ENCODE data around the gene PHACTR4.
"Not testable (repeated sequence)": the region's sequence is repeated elsewhere in the genome, so short reads cannot be mapped to it uniquely, and the experiment has no call there.

The PHACTR4 gene

DNA sequence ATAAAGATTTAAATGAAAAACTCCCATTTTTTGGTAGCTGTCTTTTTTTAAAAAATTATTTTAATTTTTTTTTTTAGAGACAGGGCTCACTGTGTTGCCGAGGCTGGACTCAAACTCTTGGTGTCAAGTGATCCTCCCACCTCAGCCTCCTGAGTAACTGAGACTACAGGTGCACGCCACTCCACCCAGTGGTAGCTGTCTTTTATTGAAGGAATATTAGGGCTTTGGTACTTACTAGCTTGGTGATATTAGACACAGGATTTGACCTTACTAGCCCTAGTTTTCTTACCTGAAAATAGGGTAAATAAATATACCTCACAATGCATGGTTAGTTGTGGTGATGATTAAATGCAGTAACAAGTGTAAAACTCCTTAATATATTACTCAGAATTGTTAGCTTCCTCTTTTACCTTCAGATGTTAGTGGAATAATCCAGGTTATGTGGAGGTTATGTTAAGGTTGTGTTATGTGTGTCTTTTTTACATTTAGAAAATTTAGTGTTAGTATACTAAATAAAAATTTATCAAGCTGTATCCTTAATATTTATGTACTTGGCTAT lies 66.8 kb downstream of the PHACTR4 start:
- DNase-seq (ENCODE audit: low spot score): no peak

DNA sequence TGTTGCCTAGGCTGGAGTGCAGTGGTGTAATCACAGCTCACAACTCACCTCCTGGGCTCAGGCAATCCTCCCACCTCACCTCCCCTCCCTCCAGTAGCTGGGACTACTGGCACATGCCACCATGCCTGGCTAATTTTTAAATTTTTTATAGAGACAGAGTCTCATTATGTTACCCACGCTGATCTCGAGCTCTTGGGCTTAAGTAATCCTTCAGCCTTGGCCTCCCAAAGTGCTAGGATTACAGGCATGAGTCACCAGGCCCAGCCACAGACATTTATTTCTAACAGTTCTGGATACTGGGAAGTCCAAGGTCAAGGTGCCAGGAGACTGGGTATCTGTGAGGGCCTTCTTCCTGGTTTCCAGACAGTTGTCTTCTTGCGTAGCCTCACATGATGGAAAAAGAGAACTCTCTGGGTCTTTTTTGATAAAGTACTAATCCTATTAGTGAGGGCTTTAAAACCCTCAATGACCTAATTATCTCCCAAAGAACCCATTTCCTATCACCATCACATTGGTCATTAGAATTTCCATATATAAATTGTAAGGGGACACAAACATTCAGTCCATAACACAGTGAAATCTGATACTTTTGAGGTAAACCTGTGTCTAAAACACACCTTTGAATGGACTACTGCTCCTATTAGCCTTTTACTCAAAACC lies 67.9 kb downstream of the PHACTR4 start:
- DNase-seq (ENCODE audit: low spot score): no peak

GRCh38 chr1:28437924-28438699 lies 68.6 kb downstream of the PHACTR4 start:
- no peak for DNase-seq (ENCODE audit: low spot score)

DNA sequence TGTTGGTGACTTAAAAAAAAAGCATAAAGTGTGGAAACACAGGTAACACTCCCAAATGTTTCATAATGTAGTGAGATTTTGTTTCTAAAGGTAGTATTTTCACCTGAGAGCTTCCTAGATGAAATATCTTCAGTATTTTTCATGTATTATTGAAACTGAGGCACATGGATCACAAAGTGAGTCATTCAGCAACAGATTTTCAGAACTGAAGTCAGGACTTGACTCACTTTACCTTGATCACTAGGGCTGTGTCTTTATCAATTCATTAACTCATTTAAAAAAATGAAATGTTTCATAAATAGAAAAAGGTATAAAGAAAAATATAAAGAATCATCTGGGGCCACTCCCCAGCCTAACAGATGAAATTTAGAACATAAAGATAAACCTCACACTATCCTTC lies 69.8 kb downstream of the PHACTR4 start:
- DNase-seq (ENCODE audit: low spot score): no peak

DNA sequence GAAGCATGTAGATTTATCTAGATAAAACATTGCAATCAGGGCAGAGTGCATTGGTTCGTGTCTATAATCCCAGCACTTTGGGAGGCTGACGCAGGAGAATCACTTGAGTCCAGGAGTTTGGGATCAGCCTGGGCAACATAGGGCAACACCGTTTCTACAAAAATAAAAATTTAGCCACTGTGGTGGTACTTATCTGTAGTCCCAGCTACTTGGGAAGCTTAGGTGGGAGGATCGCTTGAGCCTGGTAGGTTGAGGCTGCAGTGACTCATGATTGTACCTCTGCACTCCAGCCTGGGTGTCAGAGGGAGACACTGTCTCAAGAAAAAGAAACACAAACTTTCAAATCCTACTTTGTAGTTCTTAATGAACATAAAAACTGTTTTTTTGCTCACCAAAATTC lies 72.1 kb downstream of the PHACTR4 start:
- no peak for DNase-seq (ENCODE audit: low spot score)

GRCh38 chr1:28443550-28443949 lies 74.0 kb downstream of the PHACTR4 start:
- DNase-seq (ENCODE audit: low spot score): no peak

- DNase-seq (ENCODE audit: low spot score): no peak
Observed at GRCh38 chr1:28447679-28448078, 78.1 kb downstream of the PHACTR4 start.

DNA sequence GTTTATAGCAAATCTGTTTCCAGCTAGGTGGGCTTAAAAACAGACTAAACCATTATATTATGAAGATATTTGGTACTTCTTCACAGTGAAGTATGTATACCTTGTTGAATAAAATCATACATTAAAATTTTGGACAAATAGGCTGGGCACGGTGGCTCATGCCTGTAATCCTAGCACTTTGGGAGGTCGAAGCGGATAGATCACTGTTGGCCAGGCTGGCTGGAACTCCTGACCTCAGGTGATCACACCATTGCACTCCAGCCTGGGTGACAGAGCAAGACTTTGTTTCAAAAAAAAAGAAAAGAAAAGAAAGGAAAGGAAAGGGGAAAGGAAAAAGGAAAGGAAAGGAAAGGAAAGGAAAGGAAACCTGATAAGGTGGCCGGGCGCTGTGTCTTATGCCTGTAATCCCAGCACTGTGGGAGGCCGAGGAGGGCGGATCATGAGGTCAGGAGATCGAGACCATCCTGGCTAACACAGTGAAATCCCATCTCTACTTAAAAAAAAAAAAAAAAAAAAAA lies 78.6 kb downstream of the PHACTR4 start:
- not testable (repeated sequence) for DNase-seq (ENCODE audit: low spot score)

GRCh38 chr1:28449904-28450303 lies 80.4 kb downstream of the PHACTR4 start:
- DNase-seq (ENCODE audit: low spot score): peak; percentile 11

- no peak for DNase-seq (ENCODE audit: low spot score)
Observed at GRCh38 chr1:28450561-28450960, 81.0 kb downstream of the PHACTR4 start.

- DNase-seq (ENCODE audit: low spot score): no peak
Observed at GRCh38 chr1:28451011-28451410, 81.5 kb downstream of the PHACTR4 start.

DNA sequence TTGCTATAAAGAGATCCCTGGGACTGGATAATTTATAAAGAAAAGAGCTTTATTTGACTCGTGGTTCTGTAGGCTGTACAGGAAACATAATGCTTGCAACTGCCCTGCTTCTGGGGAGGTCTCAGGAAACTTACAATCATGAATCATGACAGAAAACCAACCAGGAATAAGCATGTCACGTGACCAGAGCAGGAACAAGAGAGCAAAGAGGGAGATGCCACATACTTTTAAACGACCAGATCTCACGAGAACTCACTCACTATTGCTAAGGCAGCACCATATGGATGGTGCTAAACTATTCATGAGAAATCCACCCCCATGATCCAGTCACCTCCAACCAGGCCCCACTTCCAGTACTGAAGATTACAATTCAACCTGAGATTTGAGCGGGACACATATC lies 86.5 kb downstream of the PHACTR4 start:
- no peak for DNase-seq (ENCODE audit: low spot score)

DNA sequence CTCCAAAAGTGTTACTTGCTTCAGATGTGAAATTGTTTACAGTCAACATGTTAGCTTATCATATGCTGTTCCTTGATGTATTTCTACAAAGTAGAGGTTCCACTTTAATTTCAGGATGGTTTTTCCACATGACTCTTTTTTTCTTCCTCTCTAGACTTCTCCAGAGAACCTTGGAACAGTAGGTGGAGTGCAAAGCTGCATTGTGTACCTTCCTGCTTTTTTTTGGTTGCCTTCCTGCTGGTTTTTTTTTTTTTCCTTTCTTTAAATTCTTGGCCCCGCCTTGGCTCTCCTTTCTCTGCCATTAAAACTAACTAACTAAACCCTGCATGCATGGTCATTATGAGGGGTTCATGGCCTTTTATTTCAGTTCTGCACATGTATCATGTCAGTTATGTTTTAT lies 88.1 kb downstream of the PHACTR4 start:
- DNase-seq (ENCODE audit: low spot score): no peak

- no peak for DNase-seq (ENCODE audit: low spot score)
Observed at GRCh38 chr1:28458237-28459228, 89.0 kb downstream of the PHACTR4 start.

- no peak for DNase-seq (ENCODE audit: low spot score)
Observed at GRCh38 chr1:28466226-28466778, 96.8 kb downstream of the PHACTR4 start.

GRCh38 chr1:28470146-28470545 lies 100.6 kb downstream of the PHACTR4 start:
- no peak for DNase-seq (ENCODE audit: low spot score)

DNA sequence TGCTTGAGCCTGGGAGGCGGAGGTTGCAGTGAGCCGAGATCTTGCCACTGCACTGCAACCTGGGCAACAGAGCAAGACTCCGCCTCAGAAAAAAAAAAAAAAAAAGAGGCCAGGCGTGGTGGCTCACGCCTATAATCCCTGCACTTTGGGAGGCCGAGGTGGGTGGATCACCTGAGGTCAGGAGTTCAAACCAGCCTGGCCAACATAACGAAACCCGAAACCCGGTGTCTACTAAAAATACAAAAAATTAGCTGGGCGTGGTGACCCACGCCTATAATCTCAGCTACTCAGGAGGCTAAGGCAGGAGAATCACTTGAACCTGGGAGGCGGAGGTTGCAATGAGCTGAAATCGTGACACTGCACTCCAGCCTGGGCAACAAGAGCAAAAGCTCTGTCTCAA lies 110.0 kb downstream of the PHACTR4 start:
- not testable (repeated sequence) for DNase-seq (ENCODE audit: low spot score)

- no peak for DNase-seq (ENCODE audit: low spot score)
Observed at GRCh38 chr1:28480308-28480707, 110.8 kb downstream of the PHACTR4 start.

- no peak for DNase-seq (ENCODE audit: low spot score)
Observed at GRCh38 chr1:28482138-28482537, 112.6 kb downstream of the PHACTR4 start.

- no peak for DNase-seq (ENCODE audit: low spot score)
Observed at GRCh38 chr1:28482702-28483101, 113.2 kb downstream of the PHACTR4 start.

DNA sequence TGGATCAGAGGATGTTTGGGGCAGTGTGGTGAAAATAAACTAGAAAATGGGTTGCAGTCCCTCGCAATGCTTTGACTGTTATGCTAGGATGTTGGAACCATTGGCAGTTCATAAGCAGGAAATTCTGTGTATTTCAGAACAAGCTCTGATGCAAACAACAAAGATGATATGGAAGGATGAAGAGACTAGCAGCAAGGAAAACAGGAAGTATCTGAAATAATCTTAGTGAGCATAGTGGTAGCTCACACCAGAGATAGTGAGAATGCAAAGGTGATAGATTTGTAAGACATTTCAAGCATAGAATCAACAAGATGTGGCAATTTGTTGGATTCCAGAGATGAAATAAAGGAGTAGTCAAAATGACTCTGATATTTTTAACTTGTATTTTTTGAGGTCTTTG lies 125.2 kb downstream of the PHACTR4 start:
- DNase-seq (ENCODE audit: low spot score): no peak

DNA sequence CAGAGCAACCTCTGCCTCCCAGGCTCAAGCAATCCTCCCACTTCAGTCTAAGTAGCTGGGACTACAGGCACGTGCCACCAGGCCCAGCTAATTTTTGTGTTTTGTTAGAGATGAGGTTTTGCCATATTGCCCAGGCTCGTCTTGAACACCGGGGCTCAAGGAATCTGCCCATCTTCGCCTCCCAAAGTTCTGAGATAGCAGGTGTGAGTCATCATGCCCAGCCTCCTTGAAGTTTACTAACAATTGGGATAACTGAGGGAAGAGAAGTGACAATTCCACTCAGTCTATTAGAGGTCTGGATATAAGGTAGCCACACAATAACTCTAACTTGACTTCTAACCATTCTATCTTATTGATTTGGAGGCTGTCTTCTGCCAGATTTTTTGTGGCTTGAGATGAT lies 130.0 kb downstream of the PHACTR4 start:
- DNase-seq (ENCODE audit: low spot score): no peak

Measured in CD4-positive, alpha-beta T cell treated with Interleukin-15 for 4 hours (primary cell).